Activated CD4-positive, alpha-beta T cell treated with anti-CD3 and anti-CD28 coated beads, Interleukin-10, Interleukin-2, amounts not matched to agents 100 ng/mL and 50 ng/mL, durations not matched to agents 16 hours and 8 hours (primary cell): ENCODE data around the gene SH3PXD2A.
"Not testable (repeated sequence)": the region's sequence is repeated elsewhere in the genome, so short reads cannot be mapped to it uniquely, and the experiment has no call there.

ENCODE experiments used
- DNase-seq: peaks from one replicate; pipeline ENCODE4 v3.0.0-alpha.2; 2020

Gene SH3PXD2A

GRCh38 chr10:103616705-103617601 is 238.4 kb downstream of the SH3PXD2A start:
- no peak for DNase-seq

- DNase-seq: no peak
These were observed 240.8 kb downstream of the SH3PXD2A start for GRCh38 chr10:103614306-103615158.

- DNase-seq: no peak
These were observed 241.8 kb downstream of the SH3PXD2A start for GRCh38 chr10:103613616-103614015.

- no peak for DNase-seq
These were observed 242.7 kb downstream of the SH3PXD2A start for GRCh38 chr10:103612462-103613365.

- DNase-seq: no peak
These were observed 244.4 kb downstream of the SH3PXD2A start for GRCh38 chr10:103610921-103611511.

- no peak for DNase-seq
These were observed 245.3 kb downstream of the SH3PXD2A start for GRCh38 chr10:103610083-103610472.

GRCh38 chr10:103609231-103610082 is 245.9 kb downstream of the SH3PXD2A start:
- no peak for DNase-seq

- DNase-seq: not testable (repeated sequence)
These were observed 247.3 kb downstream of the SH3PXD2A start for GRCh38 chr10:103608056-103608455.

GRCh38 chr10:103607051-103607450 is 248.3 kb downstream of the SH3PXD2A start:
- DNase-seq: not testable (repeated sequence)

GRCh38 chr10:103606097-103606438 is 249.3 kb downstream of the SH3PXD2A start:
- DNase-seq: not testable (repeated sequence)

GRCh38 chr10:103605359-103606096 is 249.8 kb downstream of the SH3PXD2A start:
- DNase-seq: peak; percentile 37

GRCh38 chr10:103603382-103603781 is 252.0 kb downstream of the SH3PXD2A start:
- DNase-seq: no peak

- DNase-seq: no peak
These were observed 252.6 kb downstream of the SH3PXD2A start for GRCh38 chr10:103602852-103603155.

- no peak for DNase-seq
These were observed 253.1 kb downstream of the SH3PXD2A start for GRCh38 chr10:103602028-103602851.

GRCh38 chr10:103600956-103601569 is 254.3 kb downstream of the SH3PXD2A start:
- DNase-seq: no peak

- DNase-seq: no peak
These were observed 255.1 kb downstream of the SH3PXD2A start for GRCh38 chr10:103600325-103600724.

GRCh38 chr10:103599907-103600306 is 255.5 kb downstream of the SH3PXD2A start:
- DNase-seq: no peak

- DNase-seq: no peak
These were observed 256.2 kb downstream of the SH3PXD2A start for GRCh38 chr10:103599211-103599610.

GRCh38 chr10:103598654-103599115 is 256.7 kb downstream of the SH3PXD2A start:
- DNase-seq: peak; percentile 23
